IPS DF 19.7 (cell line): ENCODE results near the gene PDE6B.
"Not testable (repeated sequence)": the region's sequence is repeated elsewhere in the genome, so short reads cannot be mapped to it uniquely, and the experiment has no call there.

Source experiments
- DNase-seq: peaks from one replicate; pipeline ENCODE4 v3.0.0-alpha.2; 2013; ENCODE audit warnings: low read depth, low spot score

Gene PDE6B

DNA sequence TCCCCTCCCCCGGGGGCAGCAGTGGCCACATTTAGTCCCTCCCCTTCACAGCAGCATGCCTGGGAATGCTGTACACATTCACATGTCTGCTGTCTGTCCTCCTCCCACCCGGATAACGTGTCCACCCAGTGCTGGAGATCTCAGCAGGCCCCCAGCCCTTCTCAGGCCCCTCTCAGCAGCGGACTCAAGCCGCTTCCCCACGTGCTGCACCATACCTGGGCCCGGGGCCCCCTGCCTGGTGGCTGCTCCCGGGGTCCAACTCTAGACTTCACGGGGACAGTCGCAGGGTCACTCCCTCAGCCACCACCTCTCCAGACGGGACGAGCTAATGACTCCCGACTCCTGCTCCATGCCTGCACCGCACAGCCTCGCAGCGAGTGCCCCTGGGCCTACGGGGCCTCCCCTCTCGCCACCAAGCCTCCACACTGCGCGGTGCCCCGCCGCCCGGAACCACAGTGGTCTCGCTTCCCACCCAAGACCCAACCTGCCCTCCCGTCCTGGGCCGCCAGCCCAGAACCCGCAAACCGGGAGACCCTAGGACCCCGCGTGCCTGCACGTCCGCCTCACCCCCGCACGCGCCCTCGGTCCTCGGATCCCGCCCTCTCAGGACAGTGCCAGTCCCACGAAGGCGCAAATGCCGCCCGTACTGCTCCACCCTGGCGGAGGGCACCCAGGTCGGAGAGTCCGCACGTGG is 79.0 kb downstream of the PDE6B start:
- DNase-seq = no peak

DNA sequence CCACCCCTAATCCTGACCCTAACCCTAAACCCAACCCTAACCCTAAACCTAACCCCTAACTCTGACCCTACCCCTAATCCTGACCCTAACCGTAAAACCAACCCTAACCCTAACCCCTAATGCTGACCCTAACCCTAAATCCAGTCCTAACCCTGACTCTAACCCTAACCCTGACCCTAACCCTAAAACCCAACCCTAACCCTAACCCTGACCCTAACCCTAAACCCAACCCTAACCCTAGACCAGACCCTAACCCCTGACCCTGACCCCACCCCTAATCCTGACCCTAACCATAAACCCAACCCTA is 79.6 kb downstream of the PDE6B start:
- DNase-seq = no peak

DNA sequence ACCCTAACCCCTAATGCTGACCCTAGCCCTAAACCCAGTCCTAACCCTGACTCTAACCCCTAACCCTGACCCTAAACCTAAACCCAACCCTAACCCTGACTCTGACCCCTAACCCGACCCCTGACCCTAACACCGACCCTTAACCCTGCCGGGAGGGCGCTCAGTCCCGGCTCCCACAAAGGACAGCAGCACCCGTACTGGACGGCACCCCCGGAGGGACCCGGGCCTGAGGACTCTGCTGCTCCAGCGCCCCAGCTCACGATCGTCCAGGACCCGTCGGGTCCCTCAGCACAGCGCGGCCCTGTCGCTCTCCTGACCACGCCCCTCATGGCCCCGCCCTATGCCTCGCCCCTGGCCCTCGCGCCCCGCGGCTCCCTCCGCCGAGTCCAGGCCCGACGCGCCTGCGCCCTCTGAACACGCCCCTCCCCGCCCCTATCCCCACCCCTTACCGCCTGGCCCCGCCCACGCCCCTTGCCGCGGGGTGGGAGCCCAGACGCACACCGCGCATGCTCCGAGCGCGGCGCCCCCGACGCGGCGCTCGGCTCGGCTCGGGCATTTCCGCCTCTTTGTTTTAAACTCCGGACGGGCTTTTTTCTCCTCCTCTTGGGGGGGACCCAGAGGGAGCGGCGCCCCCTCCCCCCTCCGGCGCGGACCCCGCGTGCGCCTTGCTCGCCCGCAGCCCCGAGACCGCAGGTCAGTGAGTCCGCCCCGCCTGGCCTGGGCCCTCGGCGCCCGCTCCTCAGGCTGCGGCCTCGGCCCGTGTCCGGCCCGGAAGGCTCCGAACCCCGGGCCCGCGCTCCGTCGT is 80.1 kb downstream of the PDE6B start, which contains the start of gene PCGF3:
Gene PCGF3 (plus strand): TSS at position 555 of the 805 bp plus-strand sequence. CDS start 27,849 bp downstream, outside the sequence.
- DNase-seq = no peak

DNA sequence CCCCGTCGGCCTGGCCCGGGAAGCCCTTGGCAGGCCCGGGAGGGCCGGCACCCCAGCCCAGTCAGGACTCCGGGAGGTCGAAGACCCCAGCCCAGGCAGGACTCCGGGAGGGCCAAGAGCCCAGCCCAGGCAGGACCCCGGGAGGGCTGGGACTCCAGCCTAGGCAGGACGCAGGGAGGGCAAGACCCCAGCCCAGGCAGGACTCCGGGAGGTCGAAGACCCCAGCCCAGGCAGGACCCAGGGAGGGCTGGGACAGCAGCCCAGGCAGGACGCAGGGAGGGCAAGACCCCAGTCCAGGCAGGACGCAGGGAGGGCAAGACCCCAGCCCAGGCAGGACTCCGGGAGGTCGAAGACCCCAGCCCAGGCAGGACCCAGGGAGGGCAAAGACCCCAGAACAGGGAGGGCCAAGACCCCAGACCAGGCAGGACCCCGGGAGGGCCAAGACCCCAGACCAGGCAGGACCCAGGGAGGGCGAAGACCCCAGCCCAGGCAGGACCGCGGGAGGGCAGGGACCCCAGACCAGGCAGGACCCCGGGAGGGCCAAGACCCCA is 80.8 kb downstream of the PDE6B start:
- not testable (repeated sequence) for DNase-seq

DNA sequence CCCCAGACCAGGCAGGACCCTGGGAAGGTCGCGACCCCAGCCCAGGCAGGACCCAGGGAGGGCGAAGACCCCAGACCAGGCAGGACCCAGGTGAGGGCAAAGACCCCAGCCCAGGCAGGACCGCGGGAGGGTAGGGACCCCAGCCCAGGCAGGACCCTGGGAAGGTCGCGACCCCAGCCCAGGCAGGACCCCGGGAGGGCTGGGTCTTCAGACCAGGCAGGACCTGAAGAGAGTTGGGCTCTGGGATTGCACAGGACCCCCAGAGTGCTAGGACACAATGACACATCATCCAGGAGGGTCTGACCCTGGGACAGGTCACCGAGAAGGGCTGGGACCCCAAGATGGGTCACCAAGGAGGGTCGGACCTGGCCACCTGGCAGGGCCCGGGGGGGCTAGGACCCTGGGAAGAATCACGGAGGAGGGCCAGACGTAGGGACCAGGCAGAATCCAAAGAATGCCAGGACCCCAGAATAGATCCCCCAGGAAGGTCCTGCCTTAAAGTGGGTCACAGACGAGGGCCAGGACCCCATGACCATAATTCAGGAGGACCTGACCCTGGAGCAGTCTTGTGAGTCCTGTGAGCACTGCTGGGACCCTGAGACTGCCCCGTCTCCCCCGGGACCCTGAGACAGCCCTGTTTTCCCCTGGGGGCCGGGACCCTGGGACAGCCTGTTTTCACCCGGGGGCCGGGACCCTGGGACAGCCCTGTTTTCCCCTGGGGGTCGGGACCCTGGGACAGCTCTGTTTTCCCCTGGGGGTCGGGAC is 81.6 kb downstream of the PDE6B start:
- DNase-seq = no peak

DNA sequence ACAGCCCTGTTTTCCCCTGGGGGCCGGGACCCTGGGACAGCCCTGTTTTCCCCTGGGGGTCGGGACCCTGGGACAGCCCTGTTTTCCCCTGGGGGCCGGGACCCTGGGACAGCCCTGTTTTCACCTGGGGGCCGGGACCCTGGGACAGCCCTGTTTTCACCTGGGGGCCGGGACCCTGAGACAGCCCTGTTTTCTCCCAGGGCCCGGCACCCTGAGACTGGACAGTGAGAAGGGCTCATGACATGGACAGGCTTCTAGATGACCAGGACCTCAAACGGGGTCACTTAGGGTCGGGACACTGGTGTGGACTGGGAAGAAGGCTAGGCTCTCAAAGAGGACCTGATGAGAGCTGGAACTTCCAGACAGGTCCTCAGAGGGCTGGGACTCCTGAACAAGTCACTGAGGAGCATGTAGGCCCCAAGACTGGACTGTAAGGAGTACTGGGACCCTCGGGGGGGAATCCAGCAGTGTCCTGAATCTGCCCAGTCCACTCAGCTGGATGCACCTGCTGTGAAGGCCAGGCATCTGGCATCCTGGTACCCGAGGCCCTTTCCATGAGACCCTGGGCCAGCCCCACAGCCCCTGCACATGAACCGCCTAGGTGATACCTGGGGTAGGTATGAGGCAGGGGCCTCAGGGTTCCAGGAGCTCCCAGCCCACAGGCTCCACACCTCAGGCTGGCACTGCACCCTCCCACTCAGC is 82.7 kb downstream of the PDE6B start:
- no peak for DNase-seq

DNA sequence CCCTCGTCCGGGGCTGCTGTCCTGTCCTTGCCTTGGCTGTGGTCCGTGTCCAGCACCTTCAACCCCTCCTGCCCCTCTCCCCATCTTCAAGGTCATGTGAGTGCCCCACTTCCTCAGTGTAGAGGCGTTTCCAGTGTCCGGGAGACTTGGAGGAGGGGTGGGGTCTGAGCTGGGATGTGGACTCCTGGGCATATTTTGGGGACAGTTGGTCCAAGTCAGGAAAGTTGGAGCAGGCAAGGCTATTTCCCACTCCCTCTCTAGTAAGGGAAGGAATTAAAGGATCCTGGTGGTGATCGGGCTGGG is 83.2 kb downstream of the PDE6B start:
- DNase-seq = no peak

DNA sequence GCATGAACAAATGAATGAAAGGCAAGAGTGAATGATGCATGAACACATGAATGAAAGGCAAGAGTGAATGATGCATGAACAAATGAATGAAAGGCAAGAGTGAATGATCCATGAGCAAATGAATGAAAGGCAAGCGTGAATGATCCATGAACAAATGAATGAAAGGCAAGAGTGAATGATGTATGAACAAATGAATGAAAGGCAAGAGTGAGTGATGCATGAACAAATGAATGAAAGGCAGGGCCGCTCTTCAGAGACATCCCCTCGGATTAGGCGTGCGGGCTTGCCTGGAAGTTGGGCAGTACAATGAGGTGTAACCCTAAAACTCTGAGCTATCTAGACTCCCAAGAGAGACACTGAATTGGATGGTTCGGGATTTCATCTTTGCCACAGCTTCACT is 84.0 kb downstream of the PDE6B start:
- no peak for DNase-seq

DNA sequence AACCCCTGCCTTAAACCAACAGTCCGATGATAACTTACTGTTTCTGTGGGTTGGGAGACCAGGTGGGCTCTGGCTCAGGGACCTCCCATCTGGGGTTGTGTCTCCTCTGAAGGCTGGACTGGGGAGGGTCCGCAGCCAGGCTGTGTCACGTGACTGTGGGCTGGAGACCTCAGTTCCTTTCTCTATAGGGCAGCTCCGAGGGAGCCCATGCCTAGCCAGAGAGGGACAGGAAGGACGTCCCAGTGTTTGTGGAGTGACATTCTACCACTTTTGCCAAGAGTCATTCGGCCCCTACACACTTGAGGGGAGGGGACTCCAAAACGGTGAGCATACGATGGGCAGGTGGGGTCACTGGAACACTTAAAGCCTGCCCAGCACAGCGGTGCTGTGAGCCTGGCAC is 84.7 kb downstream of the PDE6B start:
- no peak for DNase-seq

DNA sequence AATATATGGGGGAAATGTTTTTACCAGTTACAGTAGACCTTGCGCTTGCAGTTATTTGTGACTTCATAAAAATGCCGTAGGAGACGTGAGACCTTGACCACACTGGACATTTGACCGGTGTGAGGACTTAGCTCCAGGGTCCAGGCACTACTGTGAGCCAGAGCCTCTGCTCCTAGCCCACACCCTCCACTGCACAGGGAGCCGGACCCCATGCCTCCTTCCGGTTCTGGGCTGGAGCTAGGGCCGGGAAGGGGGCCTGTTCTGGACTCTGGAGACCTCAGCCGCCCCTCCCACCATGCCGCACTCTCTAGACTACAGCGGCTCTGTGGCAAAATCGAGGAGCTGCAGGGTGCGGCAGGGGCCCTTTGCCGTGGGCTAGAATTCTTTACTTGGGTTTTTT is 85.5 kb downstream of the PDE6B start:
- no peak for DNase-seq

DNA sequence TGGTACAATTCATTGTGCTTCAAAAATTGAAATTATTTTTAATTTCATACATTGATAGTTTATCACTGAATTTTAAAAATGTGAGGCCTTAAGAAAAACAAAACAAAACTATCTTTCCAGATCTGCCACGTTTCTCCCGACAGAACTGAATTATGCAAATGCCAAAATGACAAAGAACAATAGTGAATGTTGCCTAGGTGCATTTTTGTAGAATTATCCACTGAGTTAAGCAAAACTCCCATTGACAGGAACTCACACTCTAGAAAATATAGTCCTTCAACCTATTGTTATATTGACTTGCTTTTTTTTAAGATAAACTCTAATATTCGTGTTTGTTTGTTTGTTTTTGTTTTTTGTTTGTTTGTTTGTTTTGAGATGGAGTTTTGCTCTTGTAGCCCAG is 86.7 kb downstream of the PDE6B start:
- DNase-seq = no peak

DNA sequence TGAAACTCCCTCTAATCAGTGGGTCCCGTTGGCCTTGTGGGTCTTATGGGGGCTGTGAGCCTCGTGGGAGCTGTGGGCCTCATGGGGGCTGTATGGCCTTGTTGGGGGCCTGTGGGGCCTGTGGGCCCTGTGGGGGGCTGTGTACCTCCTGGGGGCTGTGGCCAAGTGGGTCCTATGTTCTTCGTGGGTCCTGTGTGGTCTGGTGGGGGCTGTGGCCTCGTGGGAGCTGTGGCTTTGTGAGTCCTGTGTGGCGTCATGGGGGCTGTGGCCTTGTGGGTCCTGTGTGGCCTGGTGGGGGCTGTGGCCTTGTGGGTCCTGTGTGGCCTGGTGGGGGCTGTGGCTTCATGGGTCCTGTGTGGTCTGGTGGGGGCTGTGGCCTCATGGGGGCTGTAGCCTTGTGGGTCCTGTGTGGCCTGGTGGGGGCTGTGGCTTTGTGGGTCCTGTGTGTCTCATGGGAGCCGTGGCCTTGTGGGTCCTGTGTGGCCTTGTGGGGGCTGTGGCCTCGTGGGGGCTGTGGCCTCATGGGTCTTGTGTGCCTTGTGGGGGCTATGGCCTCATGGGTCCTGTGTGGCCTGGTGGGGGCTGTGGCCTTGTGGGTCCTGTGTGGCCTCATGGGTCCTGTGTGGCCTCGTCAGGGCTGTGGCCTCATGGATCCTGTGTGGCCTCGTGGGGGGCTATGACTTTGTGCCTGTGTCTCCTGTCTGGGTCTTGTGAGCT is 87.7 kb downstream of the PDE6B start:
- DNase-seq = no peak

DNA sequence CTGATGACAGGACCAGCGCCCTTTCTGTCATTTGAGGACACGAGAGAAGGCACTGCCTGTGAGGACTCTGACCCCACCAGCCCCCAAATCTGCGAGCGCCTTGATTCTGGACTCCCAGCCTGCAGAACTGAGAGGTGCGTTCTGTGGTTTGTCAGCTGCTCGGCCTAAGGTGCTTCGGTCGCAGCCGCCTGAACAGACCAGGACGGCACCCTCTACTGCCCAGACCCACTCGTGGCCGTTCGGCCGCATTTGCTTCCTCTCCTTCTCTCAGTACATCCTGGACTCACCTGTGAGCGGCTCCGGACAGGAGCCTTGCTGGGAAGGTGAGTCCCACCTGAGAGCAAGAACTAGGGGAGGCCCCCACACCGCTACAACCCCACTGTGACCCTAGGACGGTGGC is 88.7 kb downstream of the PDE6B start:
- DNase-seq = no peak

DNA sequence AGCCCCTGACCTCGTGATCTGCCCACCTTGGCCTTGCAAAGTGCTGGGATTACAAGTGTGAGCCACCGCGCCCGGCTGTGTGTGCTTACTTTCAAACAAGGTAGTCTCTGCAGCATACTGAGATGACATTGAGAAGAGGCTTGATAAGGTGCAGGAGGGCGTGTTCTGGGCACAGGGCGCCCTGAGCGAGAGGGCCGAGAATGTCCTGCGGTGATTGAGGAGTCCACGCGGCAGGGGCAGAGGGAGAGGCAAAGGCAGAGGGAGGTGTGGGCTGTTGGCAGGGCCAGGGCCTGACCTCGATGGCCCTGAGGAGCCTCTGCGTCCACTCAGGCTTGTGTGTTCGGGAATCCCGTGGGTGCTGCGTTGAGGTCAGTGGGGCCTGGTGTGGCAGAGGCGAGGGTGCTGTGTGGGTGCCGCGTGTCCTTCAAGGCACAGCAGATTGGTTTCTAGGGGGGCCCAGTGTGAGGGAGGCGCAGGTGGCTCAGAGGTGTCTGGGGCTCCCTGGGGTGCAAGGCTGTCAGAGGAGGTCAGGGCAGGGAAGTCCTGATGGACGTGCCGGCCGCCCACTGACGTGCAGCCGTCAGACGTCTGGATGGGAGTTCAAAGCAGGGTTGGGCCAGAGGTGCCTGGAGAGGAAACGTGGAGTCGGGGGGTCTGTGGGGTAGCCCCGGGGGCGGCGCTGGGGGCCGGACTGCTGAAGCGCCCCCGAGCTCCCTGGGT is 92.4 kb downstream of the PDE6B start:
- no peak for DNase-seq

DNA sequence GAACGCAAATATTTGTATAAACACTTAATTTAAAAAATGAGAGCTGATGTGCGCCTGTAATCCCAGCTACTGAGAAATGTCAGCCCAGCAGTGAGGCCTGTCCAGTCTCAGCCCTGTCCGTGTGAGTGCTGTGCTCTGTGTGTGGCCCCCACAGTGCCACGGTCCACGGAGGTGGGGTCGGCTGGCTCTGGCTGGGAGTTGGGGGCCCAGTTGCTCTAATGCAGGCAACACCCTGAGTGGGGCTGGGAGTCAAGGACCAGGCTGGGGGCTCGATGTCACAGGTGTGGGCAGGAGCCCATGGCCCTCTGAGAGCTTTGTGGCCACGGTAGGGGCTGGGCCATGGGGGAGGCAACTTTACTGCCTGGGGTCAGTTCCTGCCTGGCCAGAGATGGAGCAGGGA is 93.1 kb downstream of the PDE6B start:
- no peak for DNase-seq
